ENCODE data around the gene NRTN. TPM values are rescaled to one million over a fixed set of nuclear protein-coding genes. Genes with fewer than 3 reads are reported as not detected.

The NRTN gene
- total RNA-seq, 2 experiments from 2014 or later, result not detected

GRCh38 chr19:5826531-5827341 is 21.9 kb downstream of the NRTN start:
- peak overlapping the region; percentile 89 for H3K27ac Mint-ChIP-seq
- H3K4me3 Mint-ChIP-seq, result peak overlapping the region; percentile 94
- H3K36me3 Mint-ChIP-seq, result peaks cover 3% of the 10 kb centered on the region
- DNase-seq (no peak), ATAC-seq (no peak)
- CTCF ChIA-PET, result interaction anchor here (2.7 to 3.8 kb wide), 3 partner anchors 23 to 141 kb away, joined by 11 to 49 read pairs (median 12); partner anchors contain the start of genes NDUFA11, NRTN and VMAC
- H3K27me3 Mint-ChIP-seq, result no peaks in the 10 kb centered on the region
- peaks cover 11% of the 10 kb centered on the region for H3K4me1 Mint-ChIP-seq
- no peaks in the 10 kb centered on the region for H3K9me3 Mint-ChIP-seq (ENCODE audit: low read depth)

- Mint-ChIP-seq H3K9me3 (ENCODE audit: low read depth) (no peaks in the 10 kb centered on the region), H3K36me3 (peaks cover 3% of the 10 kb centered on the region), H3K4me3 (peak overlapping the region; percentile 94), H3K4me1 (peaks cover 11% of the 10 kb centered on the region), H3K27me3 (no peaks in the 10 kb centered on the region), H3K27ac (peak overlapping the region; percentile 89)
- no peak for DNase-seq
- CTCF ChIA-PET, result interaction anchor here (0.9 to 3.8 kb wide), 8 partner anchors 12 to 155 kb away, joined by 3 to 49 read pairs (median 6); partner anchors contain the start of genes FUT6, NDUFA11, NRTN and VMAC
- ATAC-seq, result no peak
Observed at GRCh38 chr19:5827342-5827890, 22.5 kb downstream of the NRTN start.

- Mint-ChIP-seq H3K27ac (peak overlapping the region; percentile 97), H3K36me3 (peaks cover 3% of the 10 kb centered on the region), H3K9me3 (ENCODE audit: low read depth) (no peaks in the 10 kb centered on the region), H3K27me3 (no peaks in the 10 kb centered on the region), H3K4me1 (peaks cover 11% of the 10 kb centered on the region), H3K4me3 (peak overlapping the region; percentile 94)
- DNase-seq (peak; percentile 97), ATAC-seq (peak; percentile 83)
- CTCF ChIA-PET, result interaction anchor here (0.5 to 3.8 kb wide), 12 partner anchors 11 to 159 kb away, joined by 3 to 49 read pairs (median 4); partner anchors contain the start of genes CATSPERD, FUT6, LONP1 and NDUFA11
Observed at GRCh38 chr19:5827891-5828660, 23.2 kb downstream of the NRTN start.

GRCh38 chr19:5828661-5829566 is 24.0 kb downstream of the NRTN start:
- H3K9me3 Mint-ChIP-seq (ENCODE audit: low read depth), result no peaks in the 10 kb centered on the region
- ATAC-seq, result no peak
- peaks cover 11% of the 10 kb centered on the region for H3K4me1 Mint-ChIP-seq
- CTCF ChIA-PET, result interaction anchor here (0.5 to 3.8 kb wide), 11 partner anchors 11 to 159 kb away, joined by 3 to 49 read pairs (median 4); partner anchors contain the start of genes CATSPERD, FUT6, LONP1 and NDUFA11
- peak overlapping the region; percentile 97 for H3K27ac Mint-ChIP-seq
- H3K36me3 Mint-ChIP-seq, result peaks cover 3% of the 10 kb centered on the region
- peak overlapping the region; percentile 94 for H3K4me3 Mint-ChIP-seq
- peak; percentile 53 for DNase-seq
- H3K27me3 Mint-ChIP-seq, result no peaks in the 10 kb centered on the region

- H3K4me1 Mint-ChIP-seq, result peaks cover 11% of the 10 kb centered on the region
- H3K27ac Mint-ChIP-seq, result peak overlapping the region; percentile 53
- CTCF ChIA-PET, result interaction anchor here (1.3 to 3.8 kb wide), 4 partner anchors 10 to 138 kb away, joined by 4 to 49 read pairs (median 12); partner anchors contain the start of genes FUT6, NDUFA11, NRTN and VMAC
- peaks cover 3% of the 10 kb centered on the region for H3K36me3 Mint-ChIP-seq
- no peaks in the 10 kb centered on the region for H3K9me3 Mint-ChIP-seq (ENCODE audit: low read depth)
- no peaks in the 10 kb centered on the region for H3K27me3 Mint-ChIP-seq
- DNase-seq (no peak), ATAC-seq (no peak)
- H3K4me3 Mint-ChIP-seq, result peak overlapping the region; percentile 6
Observed at GRCh38 chr19:5829567-5830310, 24.9 kb downstream of the NRTN start.

- Mint-ChIP-seq H3K4me3 (no peak overlapping the region), H3K4me1 (peaks cover 11% of the 10 kb centered on the region), H3K27ac (no peak overlapping the region), H3K27me3 (no peaks in the 10 kb centered on the region), H3K9me3 (ENCODE audit: low read depth) (no peaks in the 10 kb centered on the region), H3K36me3 (peaks cover 3% of the 10 kb centered on the region)
- ATAC-seq, result no peak
- CTCF ChIA-PET, result interaction anchor here (1.0 kb wide), 1 partner anchor 27 kb away, joined by 3 read pairs; no protein-coding TSS in a partner anchor
- no peak for DNase-seq
Observed at GRCh38 chr19:5831159-5831558, 26.3 kb downstream of the NRTN start.

GRCh38 chr19:5832061-5832460 is 27.2 kb downstream of the NRTN start:
- H3K9me3 Mint-ChIP-seq (ENCODE audit: low read depth), result no peaks in the 10 kb centered on the region
- peaks cover 6% of the 10 kb centered on the region for H3K4me1 Mint-ChIP-seq
- no peak overlapping the region for H3K4me3 Mint-ChIP-seq
- ATAC-seq (no peak), DNase-seq (no peak)
- no peak overlapping the region for H3K27ac Mint-ChIP-seq
- CTCF ChIA-PET, result no interaction called here
- H3K27me3 Mint-ChIP-seq, result no peaks in the 10 kb centered on the region
- H3K36me3 Mint-ChIP-seq, result peaks cover 3% of the 10 kb centered on the region

- ATAC-seq (no peak), DNase-seq (no peak)
- CTCF ChIA-PET, result no interaction called here
- Mint-ChIP-seq H3K4me1 (peaks cover 3% of the 10 kb centered on the region), H3K27me3 (no peaks in the 10 kb centered on the region), H3K27ac (no peak overlapping the region), H3K36me3 (peaks cover 3% of the 10 kb centered on the region), H3K9me3 (ENCODE audit: low read depth) (no peaks in the 10 kb centered on the region), H3K4me3 (no peak overlapping the region)
Observed at GRCh38 chr19:5832527-5833216, 27.8 kb downstream of the NRTN start.

GRCh38 chr19:5837761-5838352 is 33.0 kb downstream of the NRTN start:
- ATAC-seq, result no peak
- H3K4me1 Mint-ChIP-seq, result peaks cover 15% of the 10 kb centered on the region
- CTCF ChIA-PET, result no interaction called here

GRCh38 chr19:5838353-5839064 is 33.6 kb downstream of the NRTN start:
- H3K9me3 Mint-ChIP-seq (ENCODE audit: low read depth), result no peaks in the 10 kb centered on the region
- CTCF ChIA-PET, result no interaction called here
- no peak overlapping the region for H3K27ac Mint-ChIP-seq
- DNase-seq, result no peak
- H3K4me3 Mint-ChIP-seq, result no peak overlapping the region
- H3K36me3 Mint-ChIP-seq, result no peaks in the 10 kb centered on the region
- no peak for ATAC-seq
- peaks cover 3% of the 10 kb centered on the region for H3K27me3 Mint-ChIP-seq
- H3K4me1 Mint-ChIP-seq, result peaks cover 15% of the 10 kb centered on the region

More at GRCh38 chr19:5837761-5838352, 33.0 kb downstream of the NRTN start:
- no peak overlapping the region for H3K4me3 Mint-ChIP-seq
- no peaks in the 10 kb centered on the region for H3K36me3 Mint-ChIP-seq
- DNase-seq, result no peak
- H3K9me3 Mint-ChIP-seq (ENCODE audit: low read depth), result no peaks in the 10 kb centered on the region
- H3K27me3 Mint-ChIP-seq, result peaks cover 3% of the 10 kb centered on the region
- H3K27ac Mint-ChIP-seq, result no peak overlapping the region
